Mucosa of rectum (tissue), 2 donors: ENCODE results near the gene TDRD12.
"Not testable (repeated sequence)": the region's sequence is repeated elsewhere in the genome, so short reads cannot be mapped to it uniquely, and the experiment has no call there.

ENCODE experiments used
- H3K27ac ChIP-seq, 2 donors: one replicate each; pipeline ENCODE4 v1.7.0; 2013; ENCODE audit warnings: inconsistent platforms in 2 of 2, low read depth in 2 of 2, low read length in 2 of 2
- H3K27me3 ChIP-seq, 2 donors: one replicate each; pipeline ENCODE4 v1.7.0; 2013; ENCODE audit warnings: low read length in 2 of 2; ENCODE audit not compliant: control insufficient read depth in 2 of 2, insufficient read depth in 2 of 2
- H3K36me3 ChIP-seq, 2 donors: one replicate each; pipeline ENCODE4 v1.7.0; 2013; ENCODE audit warnings: low read length in 2 of 2; ENCODE audit not compliant: control insufficient read depth in 2 of 2, insufficient read depth in 2 of 2
- H3K4me1 ChIP-seq, 2 donors: one replicate each; pipeline ENCODE4 v1.7.0; 2013; ENCODE audit warnings: low read length in 2 of 2, mild to moderate bottlenecking in 1 of 2; ENCODE audit not compliant: control insufficient read depth in 2 of 2, insufficient read depth in 2 of 2
- H3K4me3 ChIP-seq, 2 donors: one replicate each; pipeline ENCODE4 v1.7.0; 2013; ENCODE audit warnings: low read length in 2 of 2
- H3K9ac ChIP-seq, 2 donors: one replicate each; pipeline ENCODE4 v1.7.0; 2013; ENCODE audit warnings: low read length in 2 of 2, low read depth in 1 of 2, mild to moderate bottlenecking in 1 of 2
- H3K9me3 ChIP-seq, 2 donors: one replicate each; pipeline ENCODE4 v1.7.0; 2013; ENCODE audit warnings: low read length in 2 of 2; ENCODE audit not compliant: control insufficient read depth in 2 of 2
- donor health status: healthy.
- donor health status: Normal muscosa, but diverticular disease.

TDRD12 gene

DNA sequence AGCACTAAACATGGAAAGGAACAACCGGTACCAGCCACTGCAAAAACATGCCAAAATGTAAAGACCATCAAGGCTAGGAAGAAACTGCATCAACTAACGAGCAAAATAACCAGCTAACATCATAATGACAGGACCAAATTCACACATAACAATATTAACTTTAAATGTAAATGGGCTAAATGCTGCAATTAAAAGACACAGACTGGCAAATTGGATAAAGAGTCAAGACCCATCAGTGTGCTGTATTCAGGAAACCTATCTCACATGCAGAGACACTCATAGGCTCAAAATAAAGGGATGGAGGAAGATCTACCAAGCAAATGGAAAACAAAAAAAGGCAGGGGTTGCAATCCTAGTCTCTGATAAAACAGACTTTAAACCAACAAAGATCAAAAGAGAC, 128.5 kb downstream of the TDRD12 start:
- H3K9ac ChIP-seq, H3K4me1 ChIP-seq, H3K27me3 ChIP-seq, H3K27ac ChIP-seq, H3K9me3 ChIP-seq, H3K4me3 ChIP-seq, H3K36me3 ChIP-seq: not testable (repeated sequence)

DNA sequence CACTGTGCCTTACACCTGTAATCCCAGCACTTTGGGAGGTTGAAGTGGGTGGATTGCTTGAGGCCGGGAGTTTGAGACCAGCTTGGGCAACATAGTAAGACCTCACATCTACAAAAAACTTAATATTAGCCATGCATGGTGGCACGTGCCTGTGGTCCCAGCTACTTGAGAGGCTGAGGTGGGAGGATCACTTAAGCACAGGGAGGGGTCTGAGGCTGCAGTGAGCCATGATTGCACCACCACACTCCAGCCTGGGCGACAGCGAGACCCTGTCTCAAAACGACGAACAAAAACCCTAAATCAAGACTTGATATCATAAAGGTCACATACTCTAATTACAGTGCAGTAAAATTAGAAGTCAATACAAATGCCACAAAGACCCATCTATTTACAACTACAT, 132.6 kb downstream of the TDRD12 start:
- Histone ChIP-seq H3K4me3 (no peak overlapping the region), H3K27ac (no peak overlapping the region), H3K9ac (no peak overlapping the region), H3K27me3 (no peaks in the 10 kb centered on the region), H3K9me3 (no peaks in the 10 kb centered on the region), H3K36me3 (no peaks in the 10 kb centered on the region), H3K4me1 (no peaks in the 10 kb centered on the region)

DNA sequence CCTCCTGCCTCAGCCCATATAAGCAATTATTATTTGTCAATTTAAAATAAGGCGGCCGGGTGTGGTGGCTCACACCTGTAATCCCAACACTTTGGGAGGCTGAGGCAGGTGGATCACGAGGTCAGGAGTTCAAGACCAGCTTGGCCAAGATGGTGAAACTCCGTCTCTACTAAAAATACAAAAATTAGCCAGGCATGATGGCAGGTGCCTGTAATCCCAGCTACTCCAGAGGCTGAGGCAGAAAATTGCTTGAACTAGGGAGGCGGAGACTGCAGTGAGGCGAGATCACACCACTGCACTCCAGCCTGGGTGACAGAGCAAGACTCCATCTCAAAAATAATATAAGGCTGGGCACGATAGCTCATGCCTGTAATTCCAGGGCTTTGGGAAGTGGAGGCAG, 137.3 kb downstream of the TDRD12 start:
- not testable (repeated sequence) for H3K27me3 ChIP-seq, H3K27ac ChIP-seq, H3K4me3 ChIP-seq, H3K9me3 ChIP-seq, H3K36me3 ChIP-seq, H3K4me1 ChIP-seq, H3K9ac ChIP-seq

DNA sequence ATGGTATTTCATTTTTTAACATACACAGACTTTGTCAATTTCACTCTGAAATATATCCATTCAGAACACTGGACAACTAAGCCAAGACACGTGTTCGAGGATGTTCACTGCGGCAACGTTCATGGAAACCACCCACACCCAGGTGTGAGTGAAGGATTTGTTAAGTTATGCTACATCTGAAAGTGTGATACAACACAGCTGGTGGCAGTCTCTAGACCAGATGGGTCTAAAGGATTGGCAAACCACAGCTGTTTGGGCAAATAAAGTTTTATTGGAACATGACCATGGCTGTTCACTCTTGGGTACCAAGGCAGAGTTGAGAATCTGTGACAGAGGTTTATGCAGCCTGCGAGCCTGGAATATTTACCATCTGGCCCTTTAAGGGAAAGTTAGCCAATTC, 138.0 kb downstream of the TDRD12 start:
- H3K27ac ChIP-seq = no peak overlapping the region
- H3K27me3 ChIP-seq = no peaks in the 10 kb centered on the region
- H3K4me1 ChIP-seq = no peaks in the 10 kb centered on the region
- H3K9me3 ChIP-seq = no peaks in the 10 kb centered on the region
- no peak overlapping the region for H3K4me3 ChIP-seq
- H3K36me3 ChIP-seq = no peaks in the 10 kb centered on the region
- no peak overlapping the region for H3K9ac ChIP-seq

DNA sequence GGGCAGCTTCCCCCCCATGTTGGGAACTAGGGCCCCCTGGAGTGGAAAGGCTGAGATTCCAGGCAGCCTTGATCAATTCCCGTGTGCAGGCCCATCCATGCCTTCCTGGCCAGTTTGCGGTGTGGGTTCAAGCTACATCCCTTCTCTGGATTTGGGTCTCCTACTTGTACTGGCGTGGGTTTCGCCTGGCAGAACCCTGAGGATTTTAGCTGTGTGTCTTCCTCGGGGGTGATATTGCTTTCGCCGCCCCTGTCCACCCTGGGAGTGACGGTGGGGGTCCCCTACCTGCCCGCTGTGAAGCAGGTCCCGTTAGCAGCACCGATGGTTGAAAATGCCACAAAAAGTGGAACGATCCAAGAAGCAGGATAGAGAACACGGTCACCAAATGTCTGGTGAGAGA, 138.6 kb downstream of the TDRD12 start:
- Histone ChIP-seq H3K4me3 (no peak overlapping the region), H3K4me1 (no peaks in the 10 kb centered on the region), H3K9ac (no peak overlapping the region), H3K27ac (no peak overlapping the region), H3K36me3 (no peaks in the 10 kb centered on the region), H3K9me3 (no peaks in the 10 kb centered on the region), H3K27me3 (no peaks in the 10 kb centered on the region)

DNA sequence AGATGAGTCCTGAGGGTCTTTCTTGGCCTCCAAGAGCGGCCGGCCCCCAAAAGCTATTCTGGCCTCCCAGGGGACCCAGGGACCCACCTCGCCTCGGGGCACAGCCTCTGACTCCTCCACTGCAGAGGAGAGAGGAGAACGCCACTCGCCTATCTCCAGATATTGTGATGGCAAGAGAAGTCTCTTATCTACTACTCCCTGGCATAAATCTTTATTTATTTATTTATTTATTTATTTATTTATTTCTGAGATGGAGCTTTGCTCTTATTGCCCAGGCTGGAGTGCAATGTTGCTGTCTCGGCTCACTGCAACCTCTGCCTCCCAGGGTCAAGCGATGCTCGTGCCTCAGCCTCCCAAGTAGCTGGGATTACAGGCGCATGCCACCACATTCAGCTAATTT, 139.0 kb downstream of the TDRD12 start:
- H3K27ac ChIP-seq = no peak overlapping the region
- no peaks in the 10 kb centered on the region for H3K27me3 ChIP-seq
- no peak overlapping the region for H3K4me3 ChIP-seq
- H3K36me3 ChIP-seq = no peaks in the 10 kb centered on the region
- H3K9me3 ChIP-seq = no peaks in the 10 kb centered on the region
- no peak overlapping the region for H3K9ac ChIP-seq
- no peaks in the 10 kb centered on the region for H3K4me1 ChIP-seq

DNA sequence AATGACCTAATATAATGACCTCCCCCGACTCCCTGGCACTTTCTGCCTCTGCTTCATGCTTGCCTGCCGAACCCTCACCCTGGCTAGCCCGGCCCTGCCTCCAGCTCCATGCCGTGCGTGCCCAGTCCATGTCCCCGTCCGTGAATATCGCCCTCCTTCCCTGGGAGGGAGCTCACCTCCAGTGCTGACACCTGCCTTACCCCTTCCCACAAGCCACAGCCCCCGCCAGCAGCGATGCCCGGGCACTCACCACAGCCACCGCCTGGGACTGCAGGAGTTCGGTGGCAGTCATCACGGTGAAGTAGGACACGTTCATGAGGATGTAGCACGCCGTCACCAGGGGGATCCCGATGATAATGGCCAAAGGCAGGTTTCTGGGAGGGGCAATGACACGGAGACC, 140.0 kb downstream of the TDRD12 start:
- no peak overlapping the region for H3K4me3 ChIP-seq
- H3K4me1 ChIP-seq = no peaks in the 10 kb centered on the region
- no peaks in the 10 kb centered on the region for H3K27me3 ChIP-seq
- H3K9ac ChIP-seq = no peak overlapping the region
- H3K36me3 ChIP-seq = no peaks in the 10 kb centered on the region
- no peaks in the 10 kb centered on the region for H3K9me3 ChIP-seq
- H3K27ac ChIP-seq = no peak overlapping the region

DNA sequence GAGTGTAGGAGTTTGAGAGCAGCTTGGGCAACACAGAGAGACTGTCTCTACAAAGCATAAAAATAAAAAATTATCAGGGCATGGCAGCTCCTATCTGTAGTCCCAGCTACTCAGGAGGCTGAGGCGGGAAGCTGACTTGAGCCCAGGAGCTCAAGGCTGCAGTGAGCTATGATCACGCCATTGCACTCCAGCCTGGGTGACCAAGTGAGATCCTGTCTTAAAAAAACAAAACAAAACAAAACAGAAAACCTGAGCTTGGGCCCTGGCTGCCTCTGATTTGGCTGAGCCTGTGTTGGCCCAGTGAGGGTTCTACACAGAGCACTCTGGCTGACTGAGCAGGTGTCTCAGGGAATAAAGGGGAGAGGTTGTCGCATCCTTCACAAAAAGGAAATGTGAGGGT, 142.0 kb downstream of the TDRD12 start:
- H3K36me3 ChIP-seq = no peaks in the 10 kb centered on the region
- no peak overlapping the region for H3K27ac ChIP-seq
- no peaks in the 10 kb centered on the region for H3K27me3 ChIP-seq
- no peak overlapping the region for H3K9ac ChIP-seq
- H3K4me1 ChIP-seq = no peaks in the 10 kb centered on the region
- no peaks in the 10 kb centered on the region for H3K9me3 ChIP-seq
- no peak overlapping the region for H3K4me3 ChIP-seq

DNA sequence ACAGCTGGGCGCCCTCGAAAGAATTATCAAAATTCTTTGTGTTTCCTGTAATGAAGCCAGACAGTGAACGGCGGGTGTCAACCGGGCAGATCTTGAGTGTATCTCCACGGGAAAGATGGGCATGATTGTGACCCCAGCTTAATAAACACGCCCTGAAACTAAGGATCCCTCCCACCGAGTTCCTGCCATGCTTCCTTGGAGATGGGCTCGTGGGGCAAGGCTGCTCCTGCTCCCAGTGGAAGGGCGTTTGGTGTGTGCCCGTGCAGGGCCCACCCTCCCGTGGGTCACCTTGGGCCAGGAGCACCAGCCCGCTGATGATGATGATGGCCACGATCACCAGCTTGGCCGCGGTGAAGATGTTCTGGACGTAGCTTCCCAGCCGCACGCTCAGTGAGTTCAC, 142.6 kb downstream of the TDRD12 start:
- H3K4me3 ChIP-seq = no peak overlapping the region
- no peaks in the 10 kb centered on the region for H3K36me3 ChIP-seq
- H3K9ac ChIP-seq = no peak overlapping the region
- no peak overlapping the region for H3K27ac ChIP-seq
- H3K9me3 ChIP-seq = no peaks in the 10 kb centered on the region
- H3K4me1 ChIP-seq = no peaks in the 10 kb centered on the region
- H3K27me3 ChIP-seq = no peaks in the 10 kb centered on the region

DNA sequence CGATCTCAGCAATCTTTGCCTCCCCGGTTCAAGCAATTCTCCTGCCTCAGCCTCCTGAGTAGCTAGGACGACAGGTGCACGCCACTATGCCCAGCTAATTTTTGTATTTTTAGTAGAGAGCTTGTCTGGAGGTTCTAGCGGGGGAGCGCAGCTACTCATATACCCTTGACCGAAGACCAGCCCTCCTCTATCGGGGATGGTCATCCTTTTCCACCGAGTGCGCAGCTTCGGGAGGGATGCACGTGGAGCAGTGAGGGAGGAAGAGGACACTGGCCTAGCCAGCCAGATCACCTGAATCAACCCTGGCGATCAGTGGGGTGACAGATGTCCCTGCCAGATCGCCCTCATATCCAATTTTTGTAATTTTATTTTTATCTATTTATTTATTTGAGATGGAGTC, 143.2 kb downstream of the TDRD12 start:
- Histone ChIP-seq H3K36me3 (no peaks in the 10 kb centered on the region), H3K27ac (no peak overlapping the region), H3K9ac (no peak overlapping the region), H3K27me3 (no peaks in the 10 kb centered on the region), H3K4me3 (no peak overlapping the region), H3K9me3 (no peaks in the 10 kb centered on the region), H3K4me1 (no peaks in the 10 kb centered on the region)

DNA sequence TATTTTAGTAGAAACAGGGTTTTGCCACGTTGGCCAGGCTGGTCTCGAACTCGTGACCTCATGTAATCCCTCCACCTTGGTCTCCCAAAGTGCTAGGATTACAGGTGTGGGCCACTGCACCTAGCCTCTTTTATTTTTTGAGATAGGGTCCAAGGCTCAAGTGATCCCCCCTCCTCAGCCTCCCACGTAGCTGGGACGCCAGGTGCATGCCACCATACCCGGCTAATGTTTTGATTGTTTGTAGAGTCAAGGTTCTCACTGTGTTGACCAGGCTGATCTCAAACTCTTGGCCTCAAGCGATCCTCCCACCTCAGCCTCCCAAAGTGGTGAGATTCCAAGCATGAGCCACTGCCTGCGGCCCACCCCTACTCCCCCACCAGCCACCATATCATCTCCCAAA, 143.7 kb downstream of the TDRD12 start:
- no peaks in the 10 kb centered on the region for H3K27me3 ChIP-seq
- no peaks in the 10 kb centered on the region for H3K4me1 ChIP-seq
- H3K36me3 ChIP-seq = no peaks in the 10 kb centered on the region
- H3K27ac ChIP-seq = no peak overlapping the region
- H3K4me3 ChIP-seq = no peak overlapping the region
- no peaks in the 10 kb centered on the region for H3K9me3 ChIP-seq
- no peak overlapping the region for H3K9ac ChIP-seq
